Mononuclear cell (primary cell): ENCODE results near the gene PIEZO1. TPM values are rescaled to one million over a fixed set of nuclear protein-coding genes. Genes with fewer than 3 reads are reported as not detected.
"Not testable (repeated sequence)": the region's sequence is repeated elsewhere in the genome, so short reads cannot be mapped to it uniquely, and the experiment has no call there.

Source experiments
- H3K27me3 ChIP-seq: 2 replicates; pipeline ENCODE4 v1.6.0; 2011; ENCODE audit warnings: low read length, control low read depth; ENCODE audit not compliant: insufficient read depth
- H3K4me1 ChIP-seq: 2 replicates; pipeline ENCODE4 v1.5.1; 2011; ENCODE audit warnings: mild to moderate bottlenecking, low read length, control low read depth; ENCODE audit not compliant: insufficient read depth
- H3K4me3 ChIP-seq: 2 replicates; pipeline ENCODE4 v1.5.1; 2011; ENCODE audit warnings: mild to moderate bottlenecking, low read length, moderate library complexity
- H3K9me3 ChIP-seq: 2 replicates; pipeline ENCODE4 v1.5.1; 2011; ENCODE audit warnings: low read depth, mild to moderate bottlenecking, control low read depth, low read length
- total RNA-seq: library from RNA; depleted of rRNA; stranded (reverse); fragments of >200 nt; gene quantifications from one replicate; pipeline ENCODE4 v1.2.3, GENCODE V29; 2012

Gene PIEZO1
- total RNA-seq, 1 donor, result 54.5 TPM

DNA sequence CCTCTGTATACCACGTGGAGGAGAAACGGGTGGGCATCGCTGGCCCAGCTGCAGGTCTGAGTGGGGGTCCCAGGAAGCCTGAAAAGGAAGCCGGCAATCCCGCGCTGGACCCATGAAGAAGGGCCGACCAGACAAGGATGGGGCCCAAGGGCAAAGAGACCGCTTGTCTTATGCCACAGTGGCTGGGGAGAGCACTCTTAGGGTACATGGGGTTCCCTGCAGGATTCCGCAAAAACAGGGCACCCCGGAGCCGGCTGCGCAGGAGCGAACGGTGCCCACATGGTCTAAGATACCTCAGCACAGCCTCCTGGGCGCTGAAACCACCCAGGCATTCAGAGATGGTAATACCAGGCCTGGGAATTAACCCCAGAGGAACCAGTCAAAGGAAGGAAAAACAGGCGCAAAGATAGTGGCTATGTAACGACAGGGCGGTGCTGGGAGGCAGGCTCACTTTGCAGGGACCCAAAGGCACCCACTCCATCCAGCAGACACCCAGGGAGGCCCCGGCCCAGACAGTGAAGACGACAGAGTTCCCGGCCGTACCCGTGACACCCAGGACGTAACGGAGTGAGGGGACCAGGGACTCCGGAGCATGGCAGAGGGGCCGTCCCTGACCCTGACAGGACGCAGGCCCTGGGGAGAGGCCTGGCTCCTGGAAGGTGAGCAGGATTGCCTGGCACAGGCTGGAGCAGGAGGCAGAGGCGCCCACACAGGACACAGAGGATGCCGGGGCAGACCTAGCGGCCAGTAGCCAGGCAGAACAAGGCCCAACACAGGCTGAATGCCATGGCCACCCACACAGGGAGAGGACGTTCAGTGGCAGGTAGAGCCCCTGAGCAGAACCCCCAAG is 10.3 kb downstream of the PIEZO1 start:
- no peak overlapping the region for H3K4me3 ChIP-seq
- H3K9me3 ChIP-seq, result no peaks in the 10 kb centered on the region
- peaks cover 54% of the 10 kb centered on the region for H3K4me1 ChIP-seq
- no peaks in the 10 kb centered on the region for H3K27me3 ChIP-seq

DNA sequence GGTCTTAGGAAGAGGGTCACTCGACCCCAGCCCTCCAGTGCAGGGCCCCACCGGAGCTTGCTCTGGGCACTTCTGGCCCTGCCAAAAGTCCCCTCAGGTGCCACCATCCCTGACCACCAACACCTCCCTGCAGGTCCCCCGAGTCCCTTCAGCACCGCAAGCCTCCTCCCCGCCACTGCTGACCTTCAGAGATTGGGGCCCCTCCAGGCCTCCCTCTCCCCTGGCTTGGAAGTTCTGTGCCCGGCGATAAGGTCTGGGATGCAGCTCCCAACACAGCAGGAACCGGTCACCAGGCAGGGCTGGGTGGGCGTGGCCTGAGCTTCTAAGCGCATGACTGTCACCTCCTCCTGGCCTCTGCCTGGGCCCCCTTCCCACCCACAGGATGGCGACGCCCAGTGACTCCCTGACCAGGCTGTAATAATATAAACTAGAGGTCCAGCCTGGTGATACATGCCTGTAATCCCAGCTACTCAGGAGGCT is 11.2 kb downstream of the PIEZO1 start:
- H3K4me1 ChIP-seq, result peaks cover 54% of the 10 kb centered on the region
- no peak overlapping the region for H3K4me3 ChIP-seq
- H3K27me3 ChIP-seq, result no peaks in the 10 kb centered on the region
- no peaks in the 10 kb centered on the region for H3K9me3 ChIP-seq

GRCh38 chr16:88772871-88773811 is 11.9 kb downstream of the PIEZO1 start:
- H3K4me1 ChIP-seq, result peaks cover 53% of the 10 kb centered on the region
- no peaks in the 10 kb centered on the region for H3K27me3 ChIP-seq
- H3K9me3 ChIP-seq, result no peaks in the 10 kb centered on the region
- no peak overlapping the region for H3K4me3 ChIP-seq

- H3K9me3 ChIP-seq, H3K4me3 ChIP-seq, H3K27me3 ChIP-seq: not testable (repeated sequence)
- peaks cover 59% of the 10 kb centered on the region for H3K4me1 ChIP-seq
Measured at GRCh38 chr16:88771781-88772180, 13.2 kb downstream of the PIEZO1 start.

GRCh38 chr16:88771294-88771772 is 13.7 kb downstream of the PIEZO1 start:
- peaks cover 62% of the 10 kb centered on the region for H3K4me1 ChIP-seq

DNA sequence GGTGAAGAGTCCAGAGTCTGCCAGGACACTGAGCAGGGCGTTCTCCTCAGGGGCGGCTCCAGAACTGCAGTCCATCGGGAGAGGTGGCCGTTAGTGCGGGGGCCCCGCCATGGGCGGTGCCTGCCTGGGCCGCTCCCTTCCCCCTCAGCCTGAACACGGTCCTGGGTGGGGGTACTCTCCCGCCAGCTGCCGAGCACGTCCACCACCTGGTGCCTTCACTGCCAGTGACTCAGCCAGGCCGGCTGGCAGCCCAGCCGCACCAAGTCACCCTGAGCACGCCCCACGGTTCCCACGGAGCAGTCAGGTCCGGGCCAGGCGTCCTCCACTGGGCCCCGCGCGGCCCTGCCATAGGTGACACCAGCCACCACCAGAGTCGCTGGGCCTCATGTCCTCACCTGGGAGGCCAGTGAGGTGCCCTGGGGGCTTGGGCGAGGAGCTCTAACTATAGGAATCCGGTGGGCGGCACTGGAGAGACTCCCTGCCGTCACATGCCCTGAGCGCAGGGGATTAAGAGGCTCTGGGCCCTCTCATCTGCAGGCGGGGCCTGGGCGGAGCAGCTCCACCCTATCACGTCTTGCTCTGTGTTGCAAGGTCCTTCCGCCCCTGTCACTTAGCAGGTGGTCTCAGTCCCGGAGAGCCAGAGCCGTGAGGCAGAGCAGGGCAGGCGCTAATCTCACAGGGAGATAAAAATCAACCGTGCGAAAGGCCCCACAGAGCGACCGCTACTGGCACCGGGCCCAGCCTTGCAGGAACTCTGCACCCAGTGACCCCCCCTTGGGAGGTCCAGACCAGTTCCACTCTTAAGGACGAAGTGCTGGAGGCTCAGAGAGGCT is 14.3 kb downstream of the PIEZO1 start:
- H3K4me1 ChIP-seq, result peaks cover 67% of the 10 kb centered on the region
- H3K4me3 ChIP-seq, result no peak overlapping the region
- H3K9me3 ChIP-seq, result no peaks in the 10 kb centered on the region
- H3K27me3 ChIP-seq, result no peaks in the 10 kb centered on the region

More at GRCh38 chr16:88771294-88771772, 13.7 kb downstream of the PIEZO1 start:
- no peak overlapping the region for H3K4me3 ChIP-seq
- no peaks in the 10 kb centered on the region for H3K9me3 ChIP-seq
- no peaks in the 10 kb centered on the region for H3K27me3 ChIP-seq

GRCh38 chr16:88769617-88770460 is 15.2 kb downstream of the PIEZO1 start:
- Histone ChIP-seq H3K4me1 (peaks cover 67% of the 10 kb centered on the region), H3K4me3 (no peak overlapping the region), H3K9me3 (no peaks in the 10 kb centered on the region), H3K27me3 (no peaks in the 10 kb centered on the region)

GRCh38 chr16:88768071-88768783 is 16.8 kb downstream of the PIEZO1 start:
- Histone ChIP-seq H3K4me3 (no peak overlapping the region), H3K9me3 (no peaks in the 10 kb centered on the region), H3K4me1 (peaks cover 54% of the 10 kb centered on the region), H3K27me3 (no peaks in the 10 kb centered on the region)

DNA sequence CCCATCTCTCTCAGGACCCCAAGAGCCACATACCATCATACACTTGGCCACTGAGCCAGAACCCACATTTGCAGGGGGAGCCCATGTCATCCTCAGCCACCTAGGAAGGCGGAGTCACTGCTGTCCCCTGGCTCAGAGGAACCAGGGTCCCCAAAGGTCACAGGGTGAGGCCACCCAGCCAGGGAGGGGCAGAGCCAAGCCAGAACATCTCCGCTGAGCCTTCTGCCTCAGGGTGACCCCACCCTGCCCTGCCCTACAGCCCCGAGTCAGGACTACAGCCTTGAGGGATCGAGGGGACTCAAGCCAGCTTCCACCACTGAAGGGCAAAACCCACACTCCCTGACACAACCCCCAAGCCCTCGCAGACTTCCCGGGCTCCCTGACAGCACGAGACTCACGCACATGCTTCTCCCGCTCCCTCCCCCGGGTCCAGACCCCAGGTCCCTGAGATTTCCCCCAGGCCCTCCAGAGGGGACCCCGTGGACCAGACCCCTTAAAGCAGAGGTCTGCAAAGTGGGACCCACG is 17.4 kb downstream of the PIEZO1 start:
- Histone ChIP-seq H3K4me3 (no peak overlapping the region), H3K4me1 (peaks cover 54% of the 10 kb centered on the region), H3K27me3 (no peaks in the 10 kb centered on the region)

DNA sequence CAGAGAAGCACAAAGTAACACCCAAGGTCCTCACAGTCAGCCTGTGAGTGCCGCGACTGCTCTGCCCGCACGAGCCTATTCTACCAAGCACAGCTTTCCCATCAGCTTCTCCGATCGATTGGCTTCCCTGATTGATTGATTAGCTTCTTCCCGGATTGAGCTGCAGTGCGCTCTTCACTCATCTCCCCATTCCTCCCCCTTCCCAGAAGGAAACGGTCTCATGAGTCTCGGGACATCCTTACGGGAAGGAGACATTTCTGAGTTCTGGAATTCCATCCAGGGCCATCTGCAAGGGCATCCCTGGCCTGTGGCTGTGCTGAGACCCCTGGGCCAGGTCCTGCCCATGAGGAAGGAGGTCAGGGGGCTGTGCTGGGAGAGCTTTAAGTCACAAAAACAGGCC is 18.0 kb downstream of the PIEZO1 start:
- no peak overlapping the region for H3K4me3 ChIP-seq
- H3K27me3 ChIP-seq, result no peaks in the 10 kb centered on the region
- H3K4me1 ChIP-seq, result peaks cover 54% of the 10 kb centered on the region
- no peaks in the 10 kb centered on the region for H3K9me3 ChIP-seq

More for the DNA sequence above, 17.4 kb downstream of the PIEZO1 start:
- no peaks in the 10 kb centered on the region for H3K9me3 ChIP-seq

GRCh38 chr16:88764913-88765349 is 20.1 kb downstream of the PIEZO1 start:
- Histone ChIP-seq H3K4me3 (no peak overlapping the region), H3K4me1 (peaks cover 39% of the 10 kb centered on the region), H3K27me3 (no peaks in the 10 kb centered on the region), H3K9me3 (no peaks in the 10 kb centered on the region)

DNA sequence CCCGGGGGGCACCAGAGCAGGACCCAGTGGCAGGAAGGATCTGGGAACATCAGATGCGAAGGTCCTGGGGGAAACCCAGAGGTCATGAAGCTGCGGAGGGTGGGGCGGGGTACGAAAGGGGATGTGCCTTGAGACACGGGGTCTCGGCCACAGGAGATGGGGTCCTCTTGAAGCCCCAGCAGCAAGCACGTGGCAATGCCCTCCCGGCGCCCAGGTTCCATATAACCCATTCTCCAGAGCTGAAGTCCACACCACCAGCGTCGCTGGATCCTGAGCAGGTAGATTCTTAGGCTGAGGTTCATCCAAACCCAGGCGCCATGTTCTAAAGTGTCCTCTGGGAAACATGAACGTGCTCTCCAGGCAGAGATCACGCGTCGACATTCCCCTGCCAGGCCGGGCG is 20.9 kb downstream of the PIEZO1 start:
- Histone ChIP-seq H3K9me3 (no peaks in the 10 kb centered on the region), H3K4me1 (peaks cover 38% of the 10 kb centered on the region), H3K27me3 (no peaks in the 10 kb centered on the region), H3K4me3 (no peak overlapping the region)

GRCh38 chr16:88763502-88764053 is 21.4 kb downstream of the PIEZO1 start:
- H3K4me1 ChIP-seq, result peaks cover 37% of the 10 kb centered on the region

More at GRCh38 chr16:88763502-88764053, 21.4 kb downstream of the PIEZO1 start:
- Histone ChIP-seq H3K4me3 (no peak overlapping the region), H3K27me3 (no peaks in the 10 kb centered on the region), H3K9me3 (no peaks in the 10 kb centered on the region)
